ENCODE results near the gene PRR5L.

DNA sequence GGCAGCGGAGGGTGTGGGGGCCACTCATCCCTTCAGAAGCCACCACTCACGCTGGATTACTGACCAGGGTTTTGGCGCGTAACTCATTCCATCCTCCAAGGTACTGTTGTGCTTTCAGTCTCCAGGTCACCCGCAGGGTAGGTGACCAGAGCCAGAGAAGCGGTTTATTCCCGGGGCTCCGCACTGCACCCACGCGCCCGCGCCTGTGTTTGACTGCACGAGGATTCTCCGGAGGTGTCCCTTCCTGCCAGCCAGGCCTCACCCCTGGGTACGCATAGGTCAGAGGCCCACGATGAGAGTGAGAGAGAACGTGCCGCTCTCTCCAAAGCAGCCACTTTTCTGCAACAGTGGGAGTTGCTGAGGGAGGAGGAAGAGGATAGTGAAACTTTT, 158.5 kb downstream of the PRR5L start:
- TF ChIP-seq, protein P1, sequence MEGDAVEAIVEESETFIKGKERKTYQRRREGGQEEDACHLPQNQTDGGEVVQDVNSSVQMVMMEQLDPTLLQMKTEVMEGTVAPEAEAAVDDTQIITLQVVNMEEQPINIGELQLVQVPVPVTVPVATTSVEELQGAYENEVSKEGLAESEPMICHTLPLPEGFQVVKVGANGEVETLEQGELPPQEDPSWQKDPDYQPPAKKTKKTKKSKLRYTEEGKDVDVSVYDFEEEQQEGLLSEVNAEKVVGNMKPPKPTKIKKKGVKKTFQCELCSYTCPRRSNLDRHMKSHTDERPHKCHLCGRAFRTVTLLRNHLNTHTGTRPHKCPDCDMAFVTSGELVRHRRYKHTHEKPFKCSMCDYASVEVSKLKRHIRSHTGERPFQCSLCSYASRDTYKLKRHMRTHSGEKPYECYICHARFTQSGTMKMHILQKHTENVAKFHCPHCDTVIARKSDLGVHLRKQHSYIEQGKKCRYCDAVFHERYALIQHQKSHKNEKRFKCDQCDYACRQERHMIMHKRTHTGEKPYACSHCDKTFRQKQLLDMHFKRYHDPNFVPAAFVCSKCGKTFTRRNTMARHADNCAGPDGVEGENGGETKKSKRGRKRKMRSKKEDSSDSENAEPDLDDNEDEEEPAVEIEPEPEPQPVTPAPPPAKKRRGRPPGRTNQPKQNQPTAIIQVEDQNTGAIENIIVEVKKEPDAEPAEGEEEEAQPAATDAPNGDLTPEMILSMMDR (IDR thresholded peaks at IDR 0.05) = no peak
- TF ChIP-seq EP300 (IDR thresholded peaks at IDR 0.05) = no peak
- no peak for TF ChIP-seq POLR2A (IDR thresholded peaks at IDR 0.05)
